GM20431 (cell line): Measurements from ENCODE around the gene PAAF1.

Experiments used
- in situ Hi-C: fragments of 300-500 bp; cut with MseI, MboI; formaldehyde crosslinking; loops from one replicate; pipeline ENCODE4 v1.15.0; 2020; ENCODE audit warnings: low sequenced_read_pairs; ENCODE audit not compliant: unreplicated experiment

The PAAF1 gene, protein sequence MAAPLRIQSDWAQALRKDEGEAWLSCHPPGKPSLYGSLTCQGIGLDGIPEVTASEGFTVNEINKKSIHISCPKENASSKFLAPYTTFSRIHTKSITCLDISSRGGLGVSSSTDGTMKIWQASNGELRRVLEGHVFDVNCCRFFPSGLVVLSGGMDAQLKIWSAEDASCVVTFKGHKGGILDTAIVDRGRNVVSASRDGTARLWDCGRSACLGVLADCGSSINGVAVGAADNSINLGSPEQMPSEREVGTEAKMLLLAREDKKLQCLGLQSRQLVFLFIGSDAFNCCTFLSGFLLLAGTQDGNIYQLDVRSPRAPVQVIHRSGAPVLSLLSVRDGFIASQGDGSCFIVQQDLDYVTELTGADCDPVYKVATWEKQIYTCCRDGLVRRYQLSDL

DNA sequence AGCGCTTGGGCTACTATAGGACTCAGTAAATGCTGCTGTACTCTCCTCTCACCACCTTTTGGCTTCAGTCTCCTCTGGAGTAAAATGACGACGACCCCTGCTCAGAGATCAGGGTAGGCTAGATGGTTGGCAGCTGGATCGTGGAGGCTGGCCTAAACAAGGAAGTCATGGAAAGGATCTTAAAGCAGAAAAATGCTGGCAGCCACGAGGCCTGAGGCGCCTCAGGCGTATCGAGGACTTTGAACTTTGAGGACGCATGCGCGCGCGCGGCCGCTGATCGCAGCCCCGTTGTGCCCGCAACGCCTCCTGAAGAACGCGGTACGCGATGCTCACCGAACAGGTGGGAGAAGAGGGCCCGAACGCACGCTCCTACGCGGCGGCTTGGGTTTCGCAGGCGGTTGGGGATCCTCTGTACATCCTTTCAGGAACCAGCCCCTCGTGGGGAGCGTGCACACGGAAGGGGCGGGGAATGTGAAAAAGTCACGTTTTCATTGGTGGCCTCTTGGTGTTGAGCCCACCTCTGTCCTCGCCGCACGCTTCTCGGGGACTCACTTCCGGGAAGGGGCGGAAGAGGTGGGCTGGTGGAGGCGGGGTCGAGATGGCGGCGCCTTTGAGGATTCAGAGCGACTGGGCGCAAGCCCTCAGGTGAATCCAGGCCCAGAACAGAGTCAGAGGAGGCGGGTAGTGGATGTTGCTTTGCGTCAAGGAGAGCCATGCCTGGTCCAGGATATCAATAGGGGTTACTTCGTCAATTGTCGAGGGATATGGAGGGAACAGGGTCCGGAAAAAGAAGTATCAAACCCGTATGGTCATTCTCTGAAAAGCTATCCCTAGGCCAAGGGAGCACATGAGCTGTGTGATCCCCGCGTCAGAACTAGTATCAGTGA, at the start of gene PAAF1, which contains the start of gene COA4:
TSS of gene PAAF1 (plus strand) at position 576 of the 887 bp plus-strand sequence. CDS start at position 599, 23 bp downstream.
TSS of gene COA4 (minus strand) at position 423 of the 887 bp plus-strand sequence. CDS start 3,468 bp downstream, outside the sequence.
- in situ Hi-C loops: no loop called here

DNA sequence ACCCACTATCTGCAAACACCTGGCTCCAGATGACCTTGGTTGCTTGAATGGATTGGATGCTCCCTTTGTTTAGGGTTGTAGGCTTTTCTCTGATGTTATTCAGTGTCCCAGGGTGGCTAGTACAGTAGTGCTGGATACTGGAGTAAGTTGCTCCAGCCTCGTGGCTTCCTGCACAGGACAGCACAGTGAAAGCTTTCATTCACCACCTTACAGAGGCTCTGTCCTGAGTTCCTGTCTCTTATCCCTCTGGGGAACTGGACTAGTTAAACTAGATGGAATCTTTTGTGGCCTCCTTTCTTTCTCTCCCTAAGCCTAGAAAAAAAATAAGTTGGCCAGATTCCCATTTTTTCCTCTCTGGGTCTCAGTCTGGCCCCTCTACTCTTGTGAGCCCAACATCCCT, 46.5 kb upstream of the PAAF1 start:
- in situ Hi-C loops: no loop called here

DNA sequence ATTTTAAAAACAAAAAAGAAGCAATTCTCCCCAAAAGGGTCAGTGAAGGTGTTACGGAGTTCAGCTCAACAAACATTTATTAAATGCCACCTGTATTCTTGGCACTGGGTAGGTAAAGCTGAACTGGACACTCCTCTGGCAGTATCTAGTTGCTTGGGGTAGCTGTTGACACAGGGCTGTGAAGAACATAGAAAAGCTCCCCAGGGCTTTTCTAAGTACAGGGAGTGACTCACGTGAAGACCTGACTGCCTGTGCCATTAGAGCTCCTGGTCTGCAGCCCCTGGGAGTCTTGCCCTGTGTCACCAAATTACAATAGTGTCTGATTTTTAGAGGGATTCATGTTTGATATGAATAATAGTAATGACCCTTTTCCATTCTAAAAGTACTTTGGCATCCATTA, 43.7 kb upstream of the PAAF1 start:
- in situ Hi-C loops: no loop called here

DNA sequence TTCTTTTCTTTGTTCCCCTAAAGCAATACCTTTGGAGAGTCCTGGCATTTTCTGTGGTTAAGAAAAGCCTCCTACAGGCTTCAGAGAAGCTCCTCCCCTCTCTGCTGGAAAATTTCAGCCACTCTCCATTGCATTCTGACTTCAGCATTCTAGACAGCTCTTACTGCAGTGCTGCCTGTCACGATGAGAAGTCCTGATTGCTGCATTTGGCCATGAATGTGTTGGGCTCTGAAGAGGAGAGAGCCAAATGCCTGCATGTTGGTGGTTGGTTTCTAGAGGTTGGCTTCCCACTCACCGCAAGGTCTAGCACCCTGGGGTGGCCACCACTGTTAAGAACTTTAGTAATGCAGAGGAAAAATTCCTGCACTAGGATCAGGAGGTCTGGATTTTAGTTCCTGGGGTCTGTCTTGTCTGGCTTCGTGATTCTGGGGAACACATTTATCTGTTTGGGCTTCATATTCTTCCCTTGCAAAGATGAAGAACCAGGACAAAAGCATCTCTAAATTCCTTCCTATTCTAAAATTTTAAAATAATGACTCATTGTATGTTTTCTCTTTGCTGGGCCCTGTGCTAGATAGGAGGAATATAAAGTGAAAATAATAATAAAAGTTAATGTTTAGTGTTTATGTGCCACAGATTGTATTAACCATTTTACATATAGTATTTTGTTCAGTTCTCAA, 38.2 kb upstream of the PAAF1 start:
- in situ Hi-C loops: no loop called here

DNA sequence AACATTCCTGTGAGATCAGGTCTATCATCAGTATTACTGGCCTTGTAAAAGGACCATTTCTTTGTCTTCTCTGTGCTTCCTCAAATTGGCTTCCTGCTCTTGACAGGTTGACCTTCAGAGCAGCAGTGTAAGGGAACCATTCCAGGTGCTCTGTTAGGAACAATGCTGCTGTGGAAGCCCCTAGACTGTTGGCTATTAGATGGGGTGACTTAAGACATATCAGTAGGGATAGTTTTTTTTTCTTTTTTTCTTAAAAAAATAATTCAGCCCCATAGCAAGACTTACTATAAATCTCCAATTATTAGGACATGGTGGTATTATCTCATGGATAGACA, 37.7 kb upstream of the PAAF1 start:
- in situ Hi-C loops: no loop called here

DNA sequence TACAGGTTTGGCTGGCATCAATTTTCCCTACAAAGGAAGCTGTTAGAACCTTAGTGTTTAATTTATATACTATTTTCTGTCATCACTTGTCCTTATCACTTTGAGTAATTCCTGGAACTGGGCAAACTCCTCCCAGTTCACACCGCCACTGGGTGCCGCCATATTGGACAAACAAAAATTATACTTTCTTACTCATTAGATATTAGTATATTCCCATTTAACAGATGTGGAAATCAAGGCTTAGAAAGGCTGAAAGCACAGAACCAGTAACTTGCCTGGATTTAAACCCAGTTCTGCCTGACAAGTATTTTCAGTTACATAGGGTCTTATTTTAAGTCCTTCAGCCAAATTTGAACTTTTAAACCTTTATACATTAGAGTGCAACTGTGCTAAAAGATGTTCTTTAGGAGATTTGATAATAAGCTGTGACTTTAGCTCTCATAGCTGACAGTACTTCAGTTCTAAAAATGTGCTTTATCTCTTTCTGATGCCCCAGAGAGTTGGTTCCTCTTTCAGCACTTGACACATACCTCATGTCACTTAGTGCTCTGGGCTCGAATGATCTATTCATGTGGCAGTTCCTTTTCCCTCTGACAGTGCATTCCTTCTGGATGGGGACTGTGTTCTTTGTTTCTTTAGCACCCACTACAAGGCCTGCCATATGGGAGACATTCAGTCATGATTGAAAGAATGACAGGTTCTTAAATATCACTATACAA, 25.6 kb upstream of the PAAF1 start:
- in situ Hi-C loops: no loop called here

DNA sequence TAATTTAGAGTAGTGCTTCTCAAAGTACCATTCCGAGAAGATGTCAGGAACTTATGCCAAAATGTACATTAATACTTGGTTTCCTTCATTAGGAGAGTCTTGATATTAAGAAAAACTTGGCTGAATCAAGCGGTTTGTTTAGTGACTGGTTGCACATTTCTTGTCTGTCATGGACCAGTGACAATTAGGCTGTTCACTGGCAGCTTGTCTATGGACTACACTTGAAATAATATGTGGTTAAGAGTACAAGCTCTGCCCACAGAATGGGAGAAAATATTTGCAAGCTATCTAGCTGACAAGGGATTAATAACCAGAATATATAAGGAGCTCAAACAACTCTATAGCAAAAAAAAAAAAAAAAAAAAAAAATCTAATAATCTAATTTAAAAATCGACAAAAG, 24.8 kb upstream of the PAAF1 start:
- in situ Hi-C loops: no loop called here

DNA sequence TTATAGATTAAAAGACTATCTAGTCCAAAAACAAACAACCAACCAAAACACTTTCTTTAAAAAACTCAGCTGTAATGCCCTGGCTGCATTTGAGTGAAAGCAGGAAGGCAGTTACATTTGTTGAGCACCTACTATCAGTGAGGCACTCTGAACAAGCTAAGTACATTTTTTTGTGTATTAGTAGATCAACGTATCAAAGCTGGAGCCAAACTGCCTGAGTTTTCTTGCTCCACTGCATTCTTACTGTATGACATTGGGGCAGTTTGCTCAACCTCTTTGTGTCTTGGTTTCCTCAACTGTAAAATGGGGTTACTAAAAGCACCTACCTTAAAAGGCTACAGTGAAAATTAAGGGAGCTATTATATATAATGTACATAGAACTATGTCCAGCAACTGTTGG, 22.1 kb upstream of the PAAF1 start:
- in situ Hi-C loops: no loop called here

DNA sequence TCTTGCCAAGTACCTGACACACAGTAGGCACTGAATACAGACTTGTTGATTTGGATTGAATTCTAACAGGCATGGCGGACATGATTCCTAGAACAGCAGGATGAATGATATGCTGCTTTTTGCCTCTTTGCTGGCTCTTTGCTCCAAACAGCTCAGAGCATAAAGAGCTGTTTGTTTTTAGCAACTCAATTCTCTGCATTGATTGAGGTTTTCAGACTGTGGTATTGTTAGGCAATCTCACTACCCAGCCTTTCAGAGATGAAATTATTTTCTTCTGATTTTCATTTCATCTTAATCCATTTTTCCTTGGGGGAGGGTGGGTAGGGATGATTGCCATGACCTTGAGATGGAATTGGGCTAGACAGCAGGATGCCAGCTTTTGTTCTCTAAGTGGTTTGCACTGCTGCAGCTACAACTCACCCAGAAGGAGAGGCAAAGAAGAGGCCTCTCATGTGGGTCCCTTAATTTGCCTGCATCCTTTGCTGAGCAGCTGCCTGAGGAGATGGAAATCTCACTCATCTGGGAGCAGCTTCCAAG, 20.7 kb upstream of the PAAF1 start:
- in situ Hi-C loops: no loop called here

DNA sequence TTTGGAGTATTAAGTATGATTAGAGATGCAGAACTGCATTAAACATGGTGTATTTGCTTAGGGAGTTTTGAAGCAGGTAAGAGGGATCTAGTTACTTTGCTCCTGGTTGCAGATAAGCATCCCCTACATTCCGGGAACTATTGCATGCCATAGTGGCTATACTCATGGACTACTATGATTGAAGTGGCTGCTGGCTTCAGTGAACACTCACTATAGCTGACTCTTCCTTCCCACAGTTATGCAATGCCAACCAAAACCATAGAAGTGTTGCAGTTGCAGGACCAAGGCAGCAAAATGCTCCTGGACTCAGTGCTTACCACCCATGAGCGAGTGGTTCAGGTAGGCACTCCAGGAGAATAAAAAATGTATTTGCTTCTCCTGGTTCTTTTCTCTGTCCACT, 17.1 kb upstream of the PAAF1 start:
- in situ Hi-C loops: no loop called here

DNA sequence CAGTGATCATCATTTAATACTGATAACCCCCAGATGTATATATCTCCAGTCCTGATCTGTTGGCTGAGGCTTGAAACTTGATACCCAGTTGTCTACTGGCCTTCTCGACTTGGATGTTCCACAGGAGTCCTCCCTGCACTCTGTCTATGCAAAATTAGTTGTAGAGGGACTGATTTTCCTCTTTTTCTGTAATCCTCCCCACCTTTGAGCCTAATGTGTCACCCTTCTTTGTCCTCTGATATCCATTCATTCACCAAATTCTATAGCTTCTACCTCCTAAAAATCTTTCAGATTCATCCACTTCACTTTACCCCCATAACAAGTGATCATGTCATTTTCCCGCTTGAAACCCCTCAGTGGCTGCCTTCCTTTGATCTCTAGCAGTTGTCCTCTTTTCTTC, 16.6 kb upstream of the PAAF1 start:
- in situ Hi-C loops: no loop called here

DNA sequence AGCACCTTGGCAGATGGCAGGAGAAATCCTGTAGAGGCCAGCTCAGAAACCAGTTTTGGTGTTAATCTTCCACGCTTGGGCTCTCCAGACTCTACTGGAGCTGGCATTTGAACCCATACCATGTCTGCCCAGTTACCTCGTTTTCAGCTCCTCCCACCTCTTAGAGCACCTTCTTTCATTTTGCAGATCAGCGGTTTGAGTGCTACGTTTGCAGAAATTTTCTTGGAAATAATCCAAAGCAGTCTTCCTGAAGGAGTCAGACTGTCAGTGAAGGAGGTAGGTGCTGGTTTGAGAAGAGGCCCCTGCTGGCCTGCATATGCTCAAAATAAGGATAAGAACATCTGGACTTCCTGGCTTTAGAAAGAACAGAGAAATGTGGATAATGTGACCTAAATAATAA, 13.8 kb upstream of the PAAF1 start:
- in situ Hi-C loops: no loop called here

DNA sequence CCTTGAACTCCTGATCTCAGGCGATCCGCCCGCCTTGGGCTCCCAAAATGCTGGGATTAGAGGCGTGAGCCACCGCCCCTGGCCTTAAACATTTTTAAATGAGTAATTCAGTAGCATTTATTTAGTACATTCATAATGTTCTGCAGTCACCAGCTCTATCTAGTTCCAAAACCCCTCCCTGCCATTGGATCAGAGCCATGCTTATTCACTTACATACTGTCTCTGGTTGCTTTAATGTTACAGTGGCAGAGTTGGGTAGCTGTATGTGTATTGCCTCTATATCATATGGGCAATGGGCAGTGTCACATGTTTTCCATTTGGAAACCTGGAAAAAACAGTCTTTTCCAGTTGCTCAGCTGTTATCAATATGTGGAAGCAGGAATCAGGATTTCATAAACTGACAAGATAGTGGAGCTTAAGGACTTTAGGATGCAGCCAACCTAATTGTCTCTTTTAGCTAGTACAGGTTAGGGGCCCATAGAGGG, 10.7 kb upstream of the PAAF1 start:
- in situ Hi-C loops: no loop called here

DNA sequence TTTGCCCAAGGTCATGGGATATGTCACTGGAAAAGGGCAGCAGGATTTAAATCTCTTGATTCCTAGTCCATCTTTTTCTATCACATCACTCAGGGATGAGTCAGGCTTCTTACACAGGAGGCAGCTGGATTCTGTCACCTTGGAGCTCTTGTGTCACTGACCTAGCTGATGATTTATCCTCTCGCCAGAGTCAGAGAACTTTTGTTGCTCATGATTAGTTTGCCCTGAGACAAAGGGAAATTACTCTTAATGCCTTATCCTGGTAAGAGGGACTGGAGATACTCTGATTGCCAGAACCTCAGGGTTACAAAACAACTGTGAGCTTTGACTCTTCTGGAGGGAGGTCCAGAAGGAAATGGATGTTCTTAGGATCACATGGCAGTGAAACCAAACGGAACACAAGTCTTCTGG, 10.2 kb upstream of the PAAF1 start:
- in situ Hi-C loops: no loop called here

DNA sequence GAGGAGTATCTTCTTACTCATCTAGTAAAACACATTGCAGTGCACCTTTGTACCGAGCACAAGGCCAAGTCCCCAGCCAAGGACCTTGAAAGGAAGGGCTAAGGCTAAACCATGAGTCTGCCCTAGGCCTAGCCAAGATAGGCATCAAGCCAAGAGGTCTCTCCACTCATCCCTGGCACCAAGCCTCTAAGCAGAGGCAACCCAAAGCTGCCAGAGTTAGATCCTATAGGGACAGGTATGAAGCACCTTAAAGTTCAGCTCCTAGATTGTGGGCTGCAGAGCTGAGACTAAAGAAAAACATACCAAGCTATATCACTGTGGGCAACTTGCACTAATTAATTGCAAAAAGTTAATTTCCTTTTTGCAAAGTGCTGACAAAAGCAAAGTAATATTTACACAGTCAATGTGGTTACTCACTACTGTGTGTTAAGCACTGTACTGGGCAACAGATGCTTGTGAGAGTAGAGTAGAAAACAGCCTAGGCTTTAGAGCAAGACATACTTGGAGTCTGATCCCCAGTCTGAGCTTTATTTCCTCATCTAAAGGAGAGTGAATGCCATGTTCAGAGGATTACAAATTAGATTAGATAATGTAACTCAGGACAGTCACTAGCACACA, 7.4 kb upstream of the PAAF1 start:
- in situ Hi-C loops: no loop called here

DNA sequence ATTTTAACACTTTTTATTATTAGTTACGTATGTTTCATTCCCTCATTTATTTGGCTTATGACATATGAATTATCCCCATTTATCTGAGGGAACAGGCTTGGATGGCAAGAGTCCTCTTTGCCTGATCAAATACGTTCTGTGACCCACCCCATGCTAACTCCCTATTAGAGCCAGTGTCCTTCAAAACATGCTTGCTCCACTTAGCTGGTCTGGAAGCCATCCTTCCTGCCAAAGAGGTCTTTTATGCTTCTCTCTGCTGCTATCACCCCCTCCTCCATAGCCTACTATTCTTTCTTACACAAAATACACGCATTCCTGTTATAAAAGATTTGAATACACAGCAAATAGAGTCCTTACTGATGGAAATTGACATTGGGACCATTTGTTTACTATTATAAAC, 6.5 kb upstream of the PAAF1 start:
- in situ Hi-C loops: no loop called here

DNA sequence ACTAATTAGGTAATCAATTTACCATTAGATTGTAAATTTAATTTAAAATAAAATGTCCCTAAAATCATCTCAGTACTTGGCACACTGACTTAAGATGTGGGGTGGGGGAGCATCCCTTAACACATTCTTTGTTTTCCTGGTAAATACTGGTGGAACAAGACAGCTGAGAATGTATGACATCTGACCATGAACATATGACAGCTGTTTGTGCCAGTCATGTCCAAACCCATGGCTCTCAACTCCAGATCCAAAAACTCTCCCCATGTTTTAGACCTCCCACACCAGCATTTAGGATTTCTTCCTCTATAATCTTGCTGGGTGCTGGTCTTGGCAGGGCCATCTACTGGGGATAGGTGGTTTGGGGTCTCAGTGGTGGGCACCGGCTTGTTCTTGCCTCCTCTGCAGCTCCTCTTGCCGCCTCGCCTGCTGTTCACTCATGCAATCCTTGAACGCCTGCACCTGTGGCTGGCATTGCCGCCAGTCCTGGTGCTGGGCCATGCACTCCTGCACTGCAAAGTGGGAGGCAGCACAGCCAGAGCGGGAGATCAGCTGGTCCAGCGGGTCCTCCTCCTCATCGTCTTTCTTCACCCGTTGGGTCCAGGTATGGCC, 3.9 kb upstream of the PAAF1 start:
- in situ Hi-C loops: no loop called here

DNA sequence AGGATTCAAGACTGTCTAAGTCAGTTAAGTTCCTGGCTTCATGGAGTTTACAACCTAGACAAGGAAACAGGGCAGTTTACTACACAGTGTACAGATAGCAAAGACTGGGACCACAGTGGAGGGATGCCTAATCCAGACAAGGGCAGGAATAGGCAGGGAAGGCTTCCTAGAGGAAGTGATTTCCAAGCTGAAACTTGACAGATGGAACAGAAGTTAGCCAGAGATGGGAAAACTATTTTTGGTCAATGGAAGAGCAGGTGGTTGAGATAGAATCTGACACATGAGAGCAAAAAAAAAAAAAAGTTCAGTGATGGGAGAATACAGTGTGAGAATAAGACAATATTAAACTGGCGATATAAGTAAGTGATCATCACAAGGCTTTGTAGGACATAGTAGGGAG, 1.4 kb upstream of the PAAF1 start:
- in situ Hi-C loops: no loop called here

DNA sequence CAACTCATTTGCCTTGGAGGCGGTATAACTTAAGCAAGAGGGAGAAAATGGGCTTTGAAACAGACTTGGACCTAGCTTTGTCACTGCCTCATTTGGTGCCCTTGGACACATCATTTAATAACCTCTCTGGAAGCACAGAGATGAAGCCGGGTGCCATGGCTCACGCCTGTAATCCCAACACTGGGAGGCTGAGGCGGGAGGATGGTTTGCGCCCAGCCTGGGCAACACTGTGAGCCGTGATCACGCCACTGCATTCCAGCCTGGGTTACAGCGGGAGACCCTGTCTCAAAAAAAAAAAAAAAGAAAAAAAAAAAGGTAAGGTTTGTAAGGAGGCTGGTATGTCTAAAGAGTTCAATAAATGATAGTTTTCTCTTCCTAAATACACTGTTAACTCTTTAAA, 959 bp upstream of the PAAF1 start:
- in situ Hi-C loops: no loop called here
